ENCODE measurements around the gene NUP37. TPM values are rescaled to one million over a fixed set of nuclear protein-coding genes. Genes with fewer than 3 reads are reported as not detected.
A peak's percentile ranks its signal among the peaks of the same experiment; 100 is the strongest.

Gene NUP37
- total and polyA plus RNA-seq, 2 of the 8 experiments (the other 6 are each of a cell fraction or from before 2014, with no cell fraction given), result 53.5 to 71.0 TPM

DNA sequence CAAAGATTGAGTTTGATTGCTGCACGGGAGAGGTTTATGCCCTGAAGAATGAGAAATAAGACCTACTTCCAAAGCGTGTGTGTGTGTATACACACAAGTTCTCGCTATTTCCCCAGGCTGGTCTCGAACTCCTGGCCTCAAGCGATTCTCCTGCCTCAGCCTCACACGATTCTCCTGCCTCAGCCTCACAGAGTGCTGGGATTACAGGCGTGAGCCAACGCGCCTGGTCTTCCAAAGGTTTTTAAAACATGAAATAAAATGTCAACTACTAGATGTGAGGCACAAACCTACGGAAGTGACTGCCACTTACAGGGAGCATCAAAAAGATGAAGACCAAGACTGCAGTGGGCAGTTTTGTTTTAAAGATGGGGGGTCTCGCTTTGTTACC is 57.5 kb downstream of the NUP37 start:
- Histone ChIP-seq H4K91ac (replicated peaks; ENCODE audit: insufficient read length, low read length) (no peak overlapping the region), H3K18ac (ENCODE audit: extremely low read depth, low read length) (no peak overlapping the region), H3K27ac (ENCODE audit: low read depth, low read length) (no peak overlapping the region), H3K4ac (replicated peaks; ENCODE audit: insufficient read length, low read depth, low read length) (no peak overlapping the region), H3K79me1 (ENCODE audit: low read depth, low read length) (no peaks in the 10 kb centered on the region), H3K79me2 (ENCODE audit: control insufficient read depth in 1 of 2, insufficient read depth in 2 of 2, low read length in 2 of 2) (no peaks in the 10 kb centered on the region), H3K56ac (replicated peaks; ENCODE audit: insufficient read length, low read depth, low read length) (no peak overlapping the region), H4K8ac (ENCODE audit: extremely low read depth, insufficient read depth, low read length) (peak overlapping the region; percentile 80; the same call in 1 of the 2 replicates), H4K20me1 (replicated peaks in 1 of 2; ENCODE audit: control insufficient read depth in 1 of 2, insufficient read depth in 2 of 2, low read length in 2 of 2) (no peaks in the 10 kb centered on the region), H2BK20ac (ENCODE audit: low read length) (no peak overlapping the region), H2BK12ac (ENCODE audit: low read depth, low read length) (no peak overlapping the region), H2BK120ac (replicated peaks; ENCODE audit: low read depth, low read length) (no peak overlapping the region), H3K4me1 (replicated peaks in 1 of 4; ENCODE audit: control insufficient read depth in 3 of 4, insufficient read depth in 4 of 4, low read length in 3 of 4) (peaks cover 0 to 4% (median 0%) of the 10 kb centered on the region in 4 experiments; a peak in 2 of 7 replicates), H3K23me2 (ENCODE audit: low read depth, low read length) (no peaks in the 10 kb centered on the region; the same call in 1 of the 2 replicates), H2AFZ (ENCODE audit: low read length) (peak overlapping the region; percentile 95), H2BK15ac (ENCODE audit: low read length) (no peak overlapping the region), H3K9me3 (ENCODE audit: insufficient read depth in 2 of 2, low read depth in 1 of 2, low read length in 1 of 2) (no peaks in the 10 kb centered on the region), H3K23ac (ENCODE audit: insufficient read length) (no peak overlapping the region), H3K9ac (replicated peaks in 1 of 4; ENCODE audit: extremely low read depth in 1 of 4, low read depth in 3 of 4, low read length in 3 of 4) (no peak overlapping the region; a peak in 1 of 7 replicates), H2BK5ac (ENCODE audit: low read depth, low read length) (no peak overlapping the region), H3K14ac (ENCODE audit: insufficient read length) (no peak overlapping the region), H4K5ac (ENCODE audit: insufficient read length, low read depth, low read length) (no peak overlapping the region), H3K36me3 (ENCODE audit: control insufficient read depth in 2 of 4, insufficient read depth in 4 of 4, low read length in 3 of 4) (no peaks in the 10 kb centered on the region), H2AK5ac (ENCODE audit: low read depth, low read length) (no peak overlapping the region), H3K27me3 (replicated peaks in 1 of 4; ENCODE audit: control insufficient read depth in 3 of 4, extremely low read depth in 1 of 4, insufficient read depth in 3 of 4, low read length in 3 of 4) (no peaks in the 10 kb centered on the region), H3K4me2 (ENCODE audit: insufficient read depth in 1 of 2, low read depth in 2 of 2, low read length in 2 of 2) (peak overlapping the region; percentile 80 to 89), H3K4me3 (ENCODE audit: extremely low read depth in 1 of 4, insufficient read depth in 2 of 4, low read depth in 3 of 4, low read length in 4 of 4) (peak overlapping the region in 3 of 4 experiments; percentile 30 to 80 (median 76); a peak in 4 of 8 replicates)
- ChIA-PET POLR2A (ENCODE audit: partially characterized antibody) (interaction anchor here (0.8 kb wide), 1 partner anchor 14 kb away, joined by 3 read pairs; no protein-coding TSS in a partner anchor), CTCF (ENCODE audit: partially characterized antibody) (no interaction called here)
- no peak for FAIRE-seq
- TF ChIP-seq CBX8 (IDR thresholded peaks at IDR 0.05; ENCODE audit: borderline replicate concordance, low read depth, low read length) (no peak), MAFK (IDR thresholded peaks at IDR 0.05; ENCODE audit: low read depth, low read length) (no peak), SP1 (IDR thresholded peaks at IDR 0.05; ENCODE audit: low read depth, low read length) (no peak), TCF12 (IDR thresholded peaks at IDR 0.05; ENCODE audit: low read depth, low read length) (no peak), RFX5 (IDR thresholded peaks at IDR 0.05; ENCODE audit: borderline replicate concordance, low read depth, low read length) (no peak), ATF3 (IDR thresholded peaks at IDR 0.05; ENCODE audit: insufficient read depth, low read depth, low read length) (no peak), HDAC2 (IDR thresholded peaks at IDR 0.05; ENCODE audit: borderline replicate concordance in 1 of 2, low read depth in 2 of 2, low read length in 2 of 2) (no peak)
- TF ChIP-seq, protein P1, sequence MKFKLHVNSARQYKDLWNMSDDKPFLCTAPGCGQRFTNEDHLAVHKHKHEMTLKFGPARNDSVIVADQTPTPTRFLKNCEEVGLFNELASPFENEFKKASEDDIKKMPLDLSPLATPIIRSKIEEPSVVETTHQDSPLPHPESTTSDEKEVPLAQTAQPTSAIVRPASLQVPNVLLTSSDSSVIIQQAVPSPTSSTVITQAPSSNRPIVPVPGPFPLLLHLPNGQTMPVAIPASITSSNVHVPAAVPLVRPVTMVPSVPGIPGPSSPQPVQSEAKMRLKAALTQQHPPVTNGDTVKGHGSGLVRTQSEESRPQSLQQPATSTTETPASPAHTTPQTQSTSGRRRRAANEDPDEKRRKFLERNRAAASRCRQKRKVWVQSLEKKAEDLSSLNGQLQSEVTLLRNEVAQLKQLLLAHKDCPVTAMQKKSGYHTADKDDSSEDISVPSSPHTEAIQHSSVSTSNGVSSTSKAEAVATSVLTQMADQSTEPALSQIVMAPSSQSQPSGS (IDR thresholded peaks at IDR 0.05; ENCODE audit: low read length), result no peak
- 86% methylated on average over 11 of the region's 11 CpGs; no CpG with 5 or more reads in 1 of the 2 experiments for WGBS, 2 experiments (ENCODE audit: extremely low coverage in 1 of 2, insufficient coverage in 1 of 2, insufficient read length in 1 of 2, insufficient replicate concordance in 2 of 2, low coverage in 1 of 2, low lambda C conversion rate in 2 of 2, missing lambda C conversion rate in 1 of 2)
- no peak for DNase-seq (ENCODE audit: low read depth in 1 of 2, low spot score in 2 of 2)
